ENCODE results near the gene MEX3B.

Gene MEX3B

GRCh38 chr15:81992523-81992922 lies 53.3 kb downstream of the MEX3B start:
- Histone ChIP-seq H4K20me1 (no peaks in the 10 kb centered on the region), H3K9me3 (replicated peaks in 1 of 11) (peaks cover 23 to 41% (median 34%) of the 10 kb centered on the region in 11 experiments), H3K4me1 (no peaks in the 10 kb centered on the region), H3K27me3 (no peaks in the 10 kb centered on the region), H3K4me3 (no peak overlapping the region), H3K27ac (no peak overlapping the region), H3K36me3 (peaks cover 0 to 5% (median 0%) of the 10 kb centered on the region in 11 experiments; a peak in 1 of 22 replicates), H3K9ac (no peak overlapping the region), H3K4me2 (no peak overlapping the region)
- TF ChIP-seq Cebpa-rat (IDR thresholded peaks at IDR 0.05) = no peak
